ENCODE measurements around the gene FAM83F.

- TF ChIP-seq, protein P1, sequence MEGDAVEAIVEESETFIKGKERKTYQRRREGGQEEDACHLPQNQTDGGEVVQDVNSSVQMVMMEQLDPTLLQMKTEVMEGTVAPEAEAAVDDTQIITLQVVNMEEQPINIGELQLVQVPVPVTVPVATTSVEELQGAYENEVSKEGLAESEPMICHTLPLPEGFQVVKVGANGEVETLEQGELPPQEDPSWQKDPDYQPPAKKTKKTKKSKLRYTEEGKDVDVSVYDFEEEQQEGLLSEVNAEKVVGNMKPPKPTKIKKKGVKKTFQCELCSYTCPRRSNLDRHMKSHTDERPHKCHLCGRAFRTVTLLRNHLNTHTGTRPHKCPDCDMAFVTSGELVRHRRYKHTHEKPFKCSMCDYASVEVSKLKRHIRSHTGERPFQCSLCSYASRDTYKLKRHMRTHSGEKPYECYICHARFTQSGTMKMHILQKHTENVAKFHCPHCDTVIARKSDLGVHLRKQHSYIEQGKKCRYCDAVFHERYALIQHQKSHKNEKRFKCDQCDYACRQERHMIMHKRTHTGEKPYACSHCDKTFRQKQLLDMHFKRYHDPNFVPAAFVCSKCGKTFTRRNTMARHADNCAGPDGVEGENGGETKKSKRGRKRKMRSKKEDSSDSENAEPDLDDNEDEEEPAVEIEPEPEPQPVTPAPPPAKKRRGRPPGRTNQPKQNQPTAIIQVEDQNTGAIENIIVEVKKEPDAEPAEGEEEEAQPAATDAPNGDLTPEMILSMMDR (IDR thresholded peaks at IDR 0.05): no peak
- TF ChIP-seq POLR2A (IDR thresholded peaks at IDR 0.05): no peak
Measured at GRCh38 chr22:40053460-40053859, 58.7 kb downstream of the FAM83F start.
